OCI-LY7 (cell line): ENCODE measurements around the gene PCCA. TPM values are rescaled to one million over a fixed set of nuclear protein-coding genes. Genes with fewer than 3 reads are reported as not detected.
"Not testable (repeated sequence)": the region's sequence is repeated elsewhere in the genome, so short reads cannot be mapped to it uniquely, and the experiment has no call there.

ENCODE experiments used
- BruUV-seq: library from RNA; stranded (reverse); fragments of 400-500 nt; replicated peaks from 2 replicates; lab custom pipeline; 2021; lab: Mats Ljungman, UMichigan
- CTCF ChIA-PET: fragments of 300-600 bp; sonication (Branson Sonifier 250); formaldehyde crosslinking; loops from one replicate; lab custom pipeline; 2022; ENCODE audit warnings: antibody characterized with exemption; ENCODE audit not compliant: unreplicated experiment; lab: Charles Lee
- POLR2A ChIA-PET: fragments of 300-600 bp; sonication (Branson Sonifier 250); formaldehyde crosslinking; loops from one replicate; lab custom pipeline; 2022; ENCODE audit warnings: antibody characterized with exemption; lab: Charles Lee
- DNase-seq: peaks from one replicate; pipeline ENCODE4 v3.0.0-alpha.2; 2015; ENCODE audit warnings: low spot score
- H2AFZ ChIP-seq: fragments of 200-600 bp; sonication (generic), shearing (Covaris generic); 2 replicates; pipeline ENCODE4 v1.6.1; 2014; ENCODE audit warnings: mild to moderate bottlenecking, antibody characterized with exemption, low read length, moderate library complexity
- H3K27ac ChIP-seq: fragments of 200-600 bp; sonication (generic); 2 replicates; pipeline ENCODE4 v1.5.1; 2014; ENCODE audit warnings: mixed run types, low read depth, mild to moderate bottlenecking, moderate library complexity, low read length, inconsistent platforms; ENCODE audit not compliant: poor library complexity, severe bottlenecking
- H3K36me3 ChIP-seq: fragments of 200-600 bp; sonication (generic); 2 replicates; pipeline ENCODE4 v1.6.1; 2014; ENCODE audit warnings: mild to moderate bottlenecking, antibody characterized with exemption, low read length, moderate library complexity, mixed read lengths; ENCODE audit not compliant: insufficient read depth
- H3K4me1 ChIP-seq: fragments of 200-600 bp; sonication (generic); 2 replicates; pipeline ENCODE4 v1.5.1; 2014; ENCODE audit warnings: mild to moderate bottlenecking, low read length; ENCODE audit not compliant: insufficient read depth, poor library complexity, severe bottlenecking
- H3K4me2 ChIP-seq: fragments of 200-600 bp; sonication (generic); 2 replicates; pipeline ENCODE4 v1.6.1; 2014; ENCODE audit warnings: mild to moderate bottlenecking, low read length
- H3K4me3 ChIP-seq: fragments of 200-600 bp; sonication (generic); 2 replicates; pipeline ENCODE4 v1.5.1; 2014; ENCODE audit warnings: mild to moderate bottlenecking, low read depth, low read length; ENCODE audit not compliant: poor library complexity, severe bottlenecking
- H3K79me2 ChIP-seq: fragments of 200-600 bp; sonication (generic); 2 replicates; pipeline ENCODE4 v1.6.1; 2016; ENCODE audit warnings: low read depth, mild to moderate bottlenecking, low read length, moderate library complexity, mixed read lengths; ENCODE audit not compliant: insufficient read depth
- H3K9me2 ChIP-seq: fragments of 200-600 bp; sonication (generic); 2 replicates; pipeline ENCODE4 v1.6.1; 2016; ENCODE audit warnings: mild to moderate bottlenecking, low read length, mixed read lengths; ENCODE audit not compliant: insufficient read depth
- H3K9me3 ChIP-seq: fragments of 200-600 bp; sonication (generic); 2 replicates; pipeline ENCODE4 v1.6.1; 2014; ENCODE audit warnings: mild to moderate bottlenecking, mixed run types, low read length, mixed read lengths
- H4K20me1 ChIP-seq: fragments of 200-600 bp; sonication (generic); 2 replicates; pipeline ENCODE4 v1.6.1; 2014; ENCODE audit warnings: mild to moderate bottlenecking, antibody characterized with exemption, low read length, moderate library complexity, mixed read lengths; ENCODE audit not compliant: insufficient read depth
- CTCF ChIP-seq: fragments of 200-600 bp; sonication (generic); conservative IDR thresholded peaks from 2 replicates; pipeline ENCODE4 v1.5.1; 2014; ENCODE audit warnings: mild to moderate bottlenecking, antibody characterized with exemption, low read length, moderate library complexity, mixed read lengths
- EZH2phosphoT487 ChIP-seq: fragments of 200-600 bp; sonication (generic); IDR thresholded peaks from 2 replicates; pipeline ENCODE4 v1.6.1; 2018; ENCODE audit warnings: low read depth, borderline replicate concordance, mild to moderate bottlenecking, mixed run types, antibody characterized with exemption, low read length, moderate library complexity, mixed read lengths
- intact Hi-C: fragments of 100-400 bp; cut with micrococcal nuclease; formaldehyde crosslinking; loops from one replicate; pipeline ENCODE4 v1.10.0; 2022; ENCODE audit not compliant: unreplicated experiment
- total RNA-seq, 2 experiments: library from RNA; depleted of rRNA in 1 of 2; stranded (reverse); fragments of >200 nt in 1 of 2; shearing (Covaris generic) in 1 of 2; gene quantifications; 2 replicates each; pipeline ENCODE4 v1.2.3, GENCODE V29; 2014 to 2022

PCCA gene
- total RNA-seq, 2 experiments from 2014 or later, result 2.7 to 7.2 TPM

GRCh38 chr13:100091391-100091790, 2.5 kb downstream of the PCCA start:
- CTCF ChIA-PET, result no interaction called here

GRCh38 chr13:100092273-100092672, 3.4 kb downstream of the PCCA start:
- CTCF ChIA-PET, H3K27ac ChIP-seq, H3K79me2 ChIP-seq, intact Hi-C loops, H3K4me2 ChIP-seq, H2AFZ ChIP-seq, H4K20me1 ChIP-seq, H3K9me2 ChIP-seq, H3K9me3 ChIP-seq, POLR2A ChIA-PET, H3K4me3 ChIP-seq, BruUV-seq, DNase-seq, H3K36me3 ChIP-seq, H3K4me1 ChIP-seq: not testable (repeated sequence)

More at GRCh38 chr13:100091391-100091790, 2.5 kb downstream of the PCCA start:
- no peak for DNase-seq
- no peaks in the 10 kb centered on the region for H3K9me2 ChIP-seq
- no peak overlapping the region for H3K4me2 ChIP-seq
- no peaks in the 10 kb centered on the region for H3K36me3 ChIP-seq
- no peaks in the 10 kb centered on the region for H3K79me2 ChIP-seq
- no peaks in the 10 kb centered on the region for H3K9me3 ChIP-seq
- POLR2A ChIA-PET, result no interaction called here
- no peaks in the 10 kb centered on the region for H3K4me1 ChIP-seq
- H2AFZ ChIP-seq, result no peak overlapping the region
- H3K27ac ChIP-seq, result no peak overlapping the region
- intact Hi-C loops, result no loop called here
- TF ChIP-seq EZH2phosphoT487 (no peak), CTCF (no peak)
- no peaks in the 10 kb centered on the region for H4K20me1 ChIP-seq
- BruUV-seq, result no TSS peak
- no peak overlapping the region for H3K4me3 ChIP-seq

GRCh38 chr13:100095498-100095897, 6.6 kb downstream of the PCCA start:
- Histone ChIP-seq H2AFZ (no peak overlapping the region), H3K9me3 (no peaks in the 10 kb centered on the region), H3K36me3 (no peaks in the 10 kb centered on the region), H3K4me3 (no peak overlapping the region), H3K27ac (no peak overlapping the region), H3K4me1 (no peaks in the 10 kb centered on the region), H3K79me2 (no peaks in the 10 kb centered on the region), H3K4me2 (no peak overlapping the region), H4K20me1 (no peaks in the 10 kb centered on the region), H3K9me2 (no peaks in the 10 kb centered on the region)
- CTCF ChIA-PET, result no interaction called here
- intact Hi-C loops, result no loop called here
- BruUV-seq, result no TSS peak
- POLR2A ChIA-PET, result no interaction called here
- TF ChIP-seq EZH2phosphoT487 (no peak), CTCF (no peak)
- DNase-seq, result no peak
